GM23248 (cell line): Measurements from ENCODE around the gene JMJD7.

Experiments used
- EZH2 ChIP-seq: fragments of 200-600 bp; sonication (generic); IDR thresholded peaks from 2 replicates; pipeline ENCODE4 v1.6.1; 2018; ENCODE audit warnings: antibody characterized with exemption, mild to moderate bottlenecking; ENCODE audit not compliant: insufficient read depth, poor library complexity, severe bottlenecking
- EZH2phosphoT487 ChIP-seq: fragments of 200-600 bp; sonication (generic); IDR thresholded peaks from 2 replicates; pipeline ENCODE4 v1.6.1; 2018; ENCODE audit warnings: antibody characterized with exemption, moderate library complexity, mild to moderate bottlenecking, low read depth; ENCODE audit not compliant: insufficient read depth

- TF ChIP-seq EZH2 (no peak), EZH2phosphoT487 (no peak)
Measured at GRCh38 chr15:41839781-41840491, 12.0 kb downstream of the JMJD7 start.
